HepG2 (cell line): Measurements from ENCODE around the gene MRPL20. TPM values are rescaled to one million over a fixed set of nuclear protein-coding genes. Genes with fewer than 3 reads are reported as not detected.

Experiments used
- ATRX ChIP-seq: sonication (generic); formaldehyde crosslinking; IDR thresholded peaks from 2 replicates; pipeline ENCODE4 v1.4.0; 2020; ENCODE audit warnings: missing genetic modification reagents, borderline replicate concordance
- DPF2 ChIP-seq: sonication (generic); formaldehyde crosslinking; IDR thresholded peaks from 2 replicates; pipeline ENCODE4 v1.4.0; 2020; ENCODE audit warnings: mild to moderate bottlenecking, low read depth, missing genetic modification reagents, borderline replicate concordance
- EEA1 ChIP-seq: sonication (generic); formaldehyde crosslinking; IDR thresholded peaks from 2 replicates; pipeline ENCODE4 v1.5.1; 2020; ENCODE audit warnings: mild to moderate bottlenecking, missing genetic modification reagents, borderline replicate concordance
- EED ChIP-seq: sonication (generic); formaldehyde crosslinking; IDR thresholded peaks from 2 replicates; pipeline ENCODE4 v1.5.0; 2020; ENCODE audit warnings: mild to moderate bottlenecking, missing genetic modification reagents
- HOXA5 ChIP-seq: sonication (generic); formaldehyde crosslinking; IDR thresholded peaks from 2 replicates; pipeline ENCODE4 v1.4.0; 2020; ENCODE audit warnings: missing genetic modification reagents
- REPIN1 ChIP-seq: sonication (generic); formaldehyde crosslinking; IDR thresholded peaks from 2 replicates; pipeline ENCODE4 v1.8.0; 2022; ENCODE audit warnings: missing genetic modification reagents, low read depth, mild to moderate bottlenecking, borderline replicate concordance
- SOX6 ChIP-seq, 2 experiments: fragments of 450-650 bp in 1 of 2; sonication (generic) in 1 of 2; formaldehyde crosslinking in 1 of 2; IDR thresholded peaks; 2 replicates each; pipeline versions ENCODE4 v1.4.0 to v1.6.1; 2017 to 2020; ENCODE audit warnings: antibody characterized with exemption in 1 of 2, mild to moderate bottlenecking in 1 of 2, missing genetic modification reagents in 1 of 2
- TRIM24 ChIP-seq: sonication (generic); formaldehyde crosslinking; IDR thresholded peaks from 2 replicates; pipeline ENCODE4 v1.8.0; 2022; ENCODE audit warnings: mild to moderate bottlenecking, missing genetic modification reagents
- ZNF256 ChIP-seq: sonication (generic); formaldehyde crosslinking; conservative IDR thresholded peaks from 2 replicates; pipeline ENCODE4 v1.4.0; 2020; ENCODE audit warnings: missing genetic modification reagents
- ZNF274 ChIP-seq: sonication (generic); formaldehyde crosslinking; IDR thresholded peaks from 2 replicates; pipeline ENCODE4 v1.5.1; 2020; ENCODE audit warnings: mild to moderate bottlenecking, missing genetic modification reagents
- ZNF30 ChIP-seq: sonication (generic); formaldehyde crosslinking; IDR thresholded peaks from 2 replicates; pipeline ENCODE4 v1.5.0; 2020; ENCODE audit warnings: mild to moderate bottlenecking, missing genetic modification reagents
- ZNF468 ChIP-seq: sonication (generic); formaldehyde crosslinking; IDR thresholded peaks from 2 replicates; pipeline ENCODE4 v1.8.0; 2022; ENCODE audit warnings: mild to moderate bottlenecking, moderate library complexity, missing genetic modification reagents
- ZNF547 ChIP-seq: sonication (generic); formaldehyde crosslinking; IDR thresholded peaks from 2 replicates; pipeline ENCODE4 v1.5.1; 2020; ENCODE audit warnings: mild to moderate bottlenecking, missing genetic modification reagents
- ZNF709 ChIP-seq: sonication (generic); formaldehyde crosslinking; IDR thresholded peaks from 2 replicates; pipeline ENCODE4 v1.5.0; 2020; ENCODE audit warnings: mild to moderate bottlenecking, missing genetic modification reagents
- polyA plus RNA-seq, 8 experiments: library from polyadenylated mRNA; depleted of rRNA in 3 of 8; stranded (reverse) in 7 of 8; unstranded in 1 of 8; fragments of >200 nt; fragmentation: Illumina TruSeq in 4 of 8; extraction: Trizol in 4 of 8; gene quantifications; 2 replicates each; pipeline versions ENCODE4 v1.2.1 to v1.2.3, GENCODE V29; 2011 to 2016; ENCODE audit warnings: low read depth in 4 of 8, missing spikeins in 1 of 8, mixed read lengths in 1 of 8; ENCODE audit not compliant: insufficient read depth in 1 of 8
- total RNA-seq, 5 experiments: library from RNA; depleted of rRNA; stranded (reverse); fragments of >200 nt; fragmentation: Illumina TruSeq; extraction: Trizol; gene quantifications; 2 replicates each; pipeline ENCODE4 v1.2.3, GENCODE V29; 2016; ENCODE audit warnings: low read depth in 1 of 5
- TF ChIP-seq, protein P1 (sequence below): sonication (generic); formaldehyde crosslinking; IDR thresholded peaks from 2 replicates; pipeline ENCODE4 v1.4.0; 2020; ENCODE audit warnings: missing genetic modification reagents
- TF ChIP-seq, protein P2 (sequence below): sonication (generic); formaldehyde crosslinking; IDR thresholded peaks from 2 replicates; pipeline ENCODE4 v1.9.0; 2021; ENCODE audit warnings: mild to moderate bottlenecking, missing genetic modification reagents
- TF ChIP-seq, protein P3 (sequence below): IDR thresholded peaks from 2 replicates; pipeline ENCODE4 v1.6.1; 2016; ENCODE audit warnings: missing compliant biosample characterization, missing genetic modification reagents, borderline replicate concordance
- TF ChIP-seq, protein P4 (sequence below), 2 experiments: fragments of 450-650 bp in 1 of 2; sonication (generic) in 1 of 2; formaldehyde crosslinking; IDR thresholded peaks; 2 replicates each; pipeline versions ENCODE4 v1.5.0 to v1.8.0; 2020 to 2022; ENCODE audit warnings: mild to moderate bottlenecking in 1 of 2, missing genetic modification reagents in 1 of 2

MRPL20 gene
- total and polyA plus RNA-seq, 2 of the 13 experiments (the other 11 are each of a cell fraction or from before 2014, with no cell fraction given): 59.2 to 127 TPM

DNA sequence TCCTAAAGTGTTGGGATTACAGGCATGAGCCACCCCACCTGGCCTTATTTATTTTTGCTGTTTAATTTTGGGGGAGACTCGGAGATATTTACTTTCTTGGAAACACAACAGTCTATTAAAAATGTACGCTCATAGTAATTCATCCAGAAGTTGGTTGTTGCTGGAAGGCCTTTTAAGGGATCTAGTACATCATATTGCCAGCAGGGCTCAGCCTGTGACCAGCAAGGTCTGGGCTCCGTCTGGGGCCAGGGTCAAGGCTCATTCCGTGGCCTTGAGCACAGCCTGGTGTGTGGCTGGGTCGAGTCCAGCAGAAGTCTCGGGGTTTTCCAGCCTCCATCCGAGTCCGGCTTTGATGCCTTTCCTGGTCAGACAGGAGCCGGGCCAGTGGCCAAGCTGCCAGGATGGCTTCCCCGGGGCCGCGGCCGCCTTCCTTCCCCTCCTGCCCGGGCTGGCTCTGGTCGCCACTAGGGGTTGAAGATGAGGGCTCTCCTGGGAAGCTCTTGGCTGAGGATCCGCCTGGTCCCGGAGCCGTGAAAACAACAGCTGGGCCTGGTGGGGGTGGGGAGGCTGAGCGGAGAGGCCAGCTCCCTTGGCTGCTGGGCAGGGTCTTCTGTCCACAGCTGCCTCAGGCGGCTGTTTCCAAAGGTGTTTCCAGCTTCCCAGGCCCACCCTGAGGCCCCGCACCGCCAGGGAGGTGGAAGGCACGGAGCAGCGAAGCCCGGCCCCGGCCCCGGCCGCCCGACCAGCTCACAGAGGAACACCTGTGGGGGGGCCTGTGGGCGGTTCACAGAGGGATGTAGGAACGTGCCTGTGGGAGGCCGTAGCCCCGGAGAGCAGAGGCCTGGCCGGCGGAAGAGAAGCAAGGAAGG is 23.3 kb upstream of the MRPL20 start (continued):
- TF ChIP-seq, protein P1, sequence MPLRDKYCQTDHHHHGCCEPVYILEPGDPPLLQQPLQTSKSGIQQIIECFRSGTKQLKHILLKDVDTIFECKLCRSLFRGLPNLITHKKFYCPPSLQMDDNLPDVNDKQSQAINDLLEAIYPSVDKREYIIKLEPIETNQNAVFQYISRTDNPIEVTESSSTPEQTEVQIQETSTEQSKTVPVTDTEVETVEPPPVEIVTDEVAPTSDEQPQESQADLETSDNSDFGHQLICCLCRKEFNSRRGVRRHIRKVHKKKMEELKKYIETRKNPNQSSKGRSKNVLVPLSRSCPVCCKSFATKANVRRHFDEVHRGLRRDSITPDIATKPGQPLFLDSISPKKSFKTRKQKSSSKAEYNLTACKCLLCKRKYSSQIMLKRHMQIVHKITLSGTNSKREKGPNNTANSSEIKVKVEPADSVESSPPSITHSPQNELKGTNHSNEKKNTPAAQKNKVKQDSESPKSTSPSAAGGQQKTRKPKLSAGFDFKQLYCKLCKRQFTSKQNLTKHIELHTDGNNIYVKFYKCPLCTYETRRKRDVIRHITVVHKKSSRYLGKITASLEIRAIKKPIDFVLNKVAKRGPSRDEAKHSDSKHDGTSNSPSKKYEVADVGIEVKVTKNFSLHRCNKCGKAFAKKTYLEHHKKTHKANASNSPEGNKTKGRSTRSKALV: 0 out of 2 replicates have a peak, but pooled peaks have one; percentile 7
- TF ChIP-seq, protein P2, sequence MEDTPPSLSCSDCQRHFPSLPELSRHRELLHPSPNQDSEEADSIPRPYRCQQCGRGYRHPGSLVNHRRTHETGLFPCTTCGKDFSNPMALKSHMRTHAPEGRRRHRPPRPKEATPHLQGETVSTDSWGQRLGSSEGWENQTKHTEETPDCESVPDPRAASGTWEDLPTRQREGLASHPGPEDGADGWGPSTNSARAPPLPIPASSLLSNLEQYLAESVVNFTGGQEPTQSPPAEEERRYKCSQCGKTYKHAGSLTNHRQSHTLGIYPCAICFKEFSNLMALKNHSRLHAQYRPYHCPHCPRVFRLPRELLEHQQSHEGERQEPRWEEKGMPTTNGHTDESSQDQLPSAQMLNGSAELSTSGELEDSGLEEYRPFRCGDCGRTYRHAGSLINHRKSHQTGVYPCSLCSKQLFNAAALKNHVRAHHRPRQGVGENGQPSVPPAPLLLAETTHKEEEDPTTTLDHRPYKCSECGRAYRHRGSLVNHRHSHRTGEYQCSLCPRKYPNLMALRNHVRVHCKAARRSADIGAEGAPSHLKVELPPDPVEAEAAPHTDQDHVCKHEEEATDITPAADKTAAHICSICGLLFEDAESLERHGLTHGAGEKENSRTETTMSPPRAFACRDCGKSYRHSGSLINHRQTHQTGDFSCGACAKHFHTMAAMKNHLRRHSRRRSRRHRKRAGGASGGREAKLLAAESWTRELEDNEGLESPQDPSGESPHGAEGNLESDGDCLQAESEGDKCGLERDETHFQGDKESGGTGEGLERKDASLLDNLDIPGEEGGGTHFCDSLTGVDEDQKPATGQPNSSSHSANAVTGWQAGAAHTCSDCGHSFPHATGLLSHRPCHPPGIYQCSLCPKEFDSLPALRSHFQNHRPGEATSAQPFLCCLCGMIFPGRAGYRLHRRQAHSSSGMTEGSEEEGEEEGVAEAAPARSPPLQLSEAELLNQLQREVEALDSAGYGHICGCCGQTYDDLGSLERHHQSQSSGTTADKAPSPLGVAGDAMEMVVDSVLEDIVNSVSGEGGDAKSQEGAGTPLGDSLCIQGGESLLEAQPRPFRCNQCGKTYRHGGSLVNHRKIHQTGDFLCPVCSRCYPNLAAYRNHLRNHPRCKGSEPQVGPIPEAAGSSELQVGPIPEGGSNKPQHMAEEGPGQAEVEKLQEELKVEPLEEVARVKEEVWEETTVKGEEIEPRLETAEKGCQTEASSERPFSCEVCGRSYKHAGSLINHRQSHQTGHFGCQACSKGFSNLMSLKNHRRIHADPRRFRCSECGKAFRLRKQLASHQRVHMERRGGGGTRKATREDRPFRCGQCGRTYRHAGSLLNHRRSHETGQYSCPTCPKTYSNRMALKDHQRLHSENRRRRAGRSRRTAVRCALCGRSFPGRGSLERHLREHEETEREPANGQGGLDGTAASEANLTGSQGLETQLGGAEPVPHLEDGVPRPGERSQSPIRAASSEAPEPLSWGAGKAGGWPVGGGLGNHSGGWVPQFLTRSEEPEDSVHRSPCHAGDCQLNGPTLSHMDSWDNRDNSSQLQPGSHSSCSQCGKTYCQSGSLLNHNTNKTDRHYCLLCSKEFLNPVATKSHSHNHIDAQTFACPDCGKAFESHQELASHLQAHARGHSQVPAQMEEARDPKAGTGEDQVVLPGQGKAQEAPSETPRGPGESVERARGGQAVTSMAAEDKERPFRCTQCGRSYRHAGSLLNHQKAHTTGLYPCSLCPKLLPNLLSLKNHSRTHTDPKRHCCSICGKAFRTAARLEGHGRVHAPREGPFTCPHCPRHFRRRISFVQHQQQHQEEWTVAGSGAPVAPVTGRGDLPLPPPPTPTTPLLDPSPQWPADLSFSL (CRISPR knock-in tag): no peak
- TF ChIP-seq SOX6 (IDR thresholded peaks at IDR 0.05): no peak
- TF ChIP-seq SOX6 (CRISPR knock-in tag; IDR thresholded peaks at IDR 0.05): peak; percentile 43; the same call in 1 of the 2 replicates
- TF ChIP-seq ZNF30 (CRISPR knock-in tag): no peak
- TF ChIP-seq ZNF547 (CRISPR knock-in tag): peak; percentile 28
- no peak for TF ChIP-seq EED (CRISPR knock-in tag)
- no peak for TF ChIP-seq ZNF274
- TF ChIP-seq, protein P3, sequence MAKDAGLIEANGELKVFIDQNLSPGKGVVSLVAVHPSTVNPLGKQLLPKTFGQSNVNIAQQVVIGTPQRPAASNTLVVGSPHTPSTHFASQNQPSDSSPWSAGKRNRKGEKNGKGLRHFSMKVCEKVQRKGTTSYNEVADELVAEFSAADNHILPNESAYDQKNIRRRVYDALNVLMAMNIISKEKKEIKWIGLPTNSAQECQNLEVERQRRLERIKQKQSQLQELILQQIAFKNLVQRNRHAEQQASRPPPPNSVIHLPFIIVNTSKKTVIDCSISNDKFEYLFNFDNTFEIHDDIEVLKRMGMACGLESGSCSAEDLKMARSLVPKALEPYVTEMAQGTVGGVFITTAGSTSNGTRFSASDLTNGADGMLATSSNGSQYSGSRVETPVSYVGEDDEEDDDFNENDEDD: no peak
- no peak for TF ChIP-seq ZNF468 (CRISPR knock-in tag)
- TF ChIP-seq TRIM24 (CRISPR knock-in tag): no peak
- no peak for TF ChIP-seq ZNF709
- no peak for TF ChIP-seq ATRX
- TF ChIP-seq EEA1 (CRISPR knock-in tag): no peak
- no peak for TF ChIP-seq ZNF256 (CRISPR knock-in tag)
- TF ChIP-seq, protein P4, sequence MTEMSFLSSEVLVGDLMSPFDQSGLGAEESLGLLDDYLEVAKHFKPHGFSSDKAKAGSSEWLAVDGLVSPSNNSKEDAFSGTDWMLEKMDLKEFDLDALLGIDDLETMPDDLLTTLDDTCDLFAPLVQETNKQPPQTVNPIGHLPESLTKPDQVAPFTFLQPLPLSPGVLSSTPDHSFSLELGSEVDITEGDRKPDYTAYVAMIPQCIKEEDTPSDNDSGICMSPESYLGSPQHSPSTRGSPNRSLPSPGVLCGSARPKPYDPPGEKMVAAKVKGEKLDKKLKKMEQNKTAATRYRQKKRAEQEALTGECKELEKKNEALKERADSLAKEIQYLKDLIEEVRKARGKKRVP (CRISPR knock-in tag; IDR thresholded peaks at IDR 0.05): no peak
- TF ChIP-seq REPIN1 (CRISPR knock-in tag): no peak; the same call in 1 of the 2 replicates
- TF ChIP-seq DPF2: no peak
- TF ChIP-seq HOXA5 (CRISPR knock-in tag): 0 out of 2 replicates have a peak, but pooled peaks have one; percentile 18
